ENCODE results near the gene ZEB2. TPM values are rescaled to one million over a fixed set of nuclear protein-coding genes. Genes with fewer than 3 reads are reported as not detected.

ZEB2 gene
- total RNA-seq, 8 experiments from 2014 or later = 25.8 to 80.4 (median 52.3) TPM

- in situ Hi-C loops (cut with MboI; ENCODE audit: low pct_unique_long_range_greater_than_20kb in 2 of 9, low sequenced_read_pairs in 9 of 9, unreplicated experiment in 9 of 9) = loop anchor here in 2 of 9 experiments (10.0 to 25.0 kb wide), 2 partner anchors 61 to 371 kb away; no protein-coding TSS in a partner anchor
- Histone ChIP-seq H3K27ac (peak overlapping the region; percentile 89), H3K4me1 (replicated peaks in 1 of 2) (peaks cover 32 to 42% of the 10 kb centered on the region in 2 donors), H3K4me3 (peak overlapping the region; percentile 65 to 98 (median 94))
- WGBS, 10 experiments = 0 to 10% (median 0%) methylated on average over 1 to 5 of the region's 50 CpGs; no CpG with 5 or more reads in 7 of the 10 experiments
- ATAC-seq (replicated peaks in 6 of 8) = peak in 7 of 8 experiments; percentile 2 to 44 (median 34)
Measured at GRCh38 chr2:144515696-144516410, 4.1 kb downstream of the ZEB2 start.

- no peak for ATAC-seq (replicated peaks in 6 of 8)
- 0 to 6% (median 0%) methylated on average over 1 to 3 of the region's 4 CpGs; no CpG with 5 or more reads in 1 of the 10 experiments for WGBS, 10 experiments
- H3K4me1 ChIP-seq (replicated peaks in 1 of 2) = peaks cover 39 to 49% of the 10 kb centered on the region in 2 donors
- in situ Hi-C loops (cut with MboI; ENCODE audit: low pct_unique_long_range_greater_than_20kb in 2 of 9, low sequenced_read_pairs in 9 of 9, unreplicated experiment in 9 of 9) = loop anchor here in 2 of 9 experiments (10.0 to 25.0 kb wide), 2 partner anchors 60 to 372 kb away; no protein-coding TSS in a partner anchor
- H3K27ac ChIP-seq = peak overlapping the region; percentile 89
- H3K4me3 ChIP-seq = peak overlapping the region; percentile 65 to 98 (median 94)
Measured at GRCh38 chr2:144515099-144515695, 4.7 kb downstream of the ZEB2 start.

GRCh38 chr2:144514616-144515091, 5.3 kb downstream of the ZEB2 start:
- Histone ChIP-seq H3K4me3 (peak overlapping the region; percentile 65 to 98 (median 94)), H3K27ac (peak overlapping the region; percentile 89), H3K4me1 (replicated peaks in 1 of 2) (peaks cover 44 to 54% of the 10 kb centered on the region in 2 donors)
- no peak for ATAC-seq (replicated peaks in 6 of 8)
- WGBS, 10 experiments = 0 to 17% (median 3%) methylated on average over 1 to 6 of the region's 6 CpGs; no CpG with 5 or more reads in 2 of the 10 experiments
- in situ Hi-C loops (cut with MboI; ENCODE audit: low pct_unique_long_range_greater_than_20kb in 2 of 9, low sequenced_read_pairs in 9 of 9, unreplicated experiment in 9 of 9) = loop anchor here in 2 of 9 experiments (10.0 to 25.0 kb wide), 2 partner anchors 60 to 373 kb away; no protein-coding TSS in a partner anchor

- in situ Hi-C loops (cut with MboI; ENCODE audit: low pct_unique_long_range_greater_than_20kb in 2 of 9, low sequenced_read_pairs in 9 of 9, unreplicated experiment in 9 of 9) = loop anchor here in 2 of 9 experiments (10.0 to 25.0 kb wide), 2 partner anchors 59 to 374 kb away; no protein-coding TSS in a partner anchor
- ATAC-seq (replicated peaks in 6 of 8) = peak in 1 of 8 experiments; percentile 6
- H3K27ac ChIP-seq = peak overlapping the region; percentile 6 to 26
- WGBS, 10 experiments = 0 to 17% (median 13%) methylated on average over 2 to 17 of the region's 18 CpGs; no CpG with 5 or more reads in 1 of the 10 experiments
- peaks cover 56 to 65% of the 10 kb centered on the region in 2 donors for H3K4me1 ChIP-seq (replicated peaks in 1 of 2)
- peak overlapping the region; percentile 6 to 96 (median 88) for H3K4me3 ChIP-seq
Measured at GRCh38 chr2:144513388-144514101, 6.4 kb downstream of the ZEB2 start.

GRCh38 chr2:144512891-144513351, 7.0 kb downstream of the ZEB2 start:
- peaks cover 62 to 71% of the 10 kb centered on the region in 2 donors for H3K4me1 ChIP-seq (replicated peaks in 1 of 2)
- peak overlapping the region in 1 of 2 donors; percentile 26 for H3K27ac ChIP-seq
- in situ Hi-C loops (cut with MboI; ENCODE audit: low pct_unique_long_range_greater_than_20kb in 2 of 9, low sequenced_read_pairs in 9 of 9, unreplicated experiment in 9 of 9) = loop anchor here in 2 of 9 experiments (10.0 to 25.0 kb wide), 2 partner anchors 58 to 374 kb away; no protein-coding TSS in a partner anchor

GRCh38 chr2:144512470-144512869, 7.4 kb downstream of the ZEB2 start:
- 0 to 45% (median 24%) methylated on average over 1 to 3 of the region's 3 CpGs; no CpG with 5 or more reads in 2 of the 10 experiments for WGBS, 10 experiments
- H3K4me3 ChIP-seq = peak overlapping the region in 3 of 5 donors; percentile 65 to 96 (median 88)
- H3K27ac ChIP-seq = peak overlapping the region in 1 of 2 donors; percentile 26
- no peak for ATAC-seq (replicated peaks in 6 of 8)
- H3K4me1 ChIP-seq (replicated peaks in 1 of 2) = peaks cover 66 to 76% of the 10 kb centered on the region in 2 donors
- in situ Hi-C loops (cut with MboI; ENCODE audit: low pct_unique_long_range_greater_than_20kb in 2 of 9, low sequenced_read_pairs in 9 of 9, unreplicated experiment in 9 of 9) = loop anchor here in 2 of 9 experiments (10.0 to 25.0 kb wide), 2 partner anchors 58 to 375 kb away; no protein-coding TSS in a partner anchor

More at GRCh38 chr2:144512891-144513351, 7.0 kb downstream of the ZEB2 start:
- 0 to 37% (median 19%) methylated on average over 1 to 5 of the region's 5 CpGs; no CpG with 5 or more reads in 2 of the 10 experiments for WGBS, 10 experiments
- ATAC-seq (replicated peaks in 6 of 8) = no peak
- peak overlapping the region in 3 of 5 donors; percentile 65 to 96 (median 88) for H3K4me3 ChIP-seq

GRCh38 chr2:144511937-144512336, 8.0 kb downstream of the ZEB2 start:
- peak overlapping the region in 3 of 5 donors; percentile 15 to 96 (median 65) for H3K4me3 ChIP-seq
- peaks cover 70 to 81% of the 10 kb centered on the region in 2 donors for H3K4me1 ChIP-seq (replicated peaks in 1 of 2)
- 0 to 14% (median 0%) methylated on average over 1 to 3 of the region's 3 CpGs for WGBS, 10 experiments
- in situ Hi-C loops (cut with MboI; ENCODE audit: low pct_unique_long_range_greater_than_20kb in 2 of 9, low sequenced_read_pairs in 9 of 9, unreplicated experiment in 9 of 9) = loop anchor here in 2 of 9 experiments (10.0 to 25.0 kb wide), 2 partner anchors 57 to 375 kb away; no protein-coding TSS in a partner anchor
- peak in 5 of 8 experiments; percentile 11 to 51 (median 43) for ATAC-seq (replicated peaks in 6 of 8)
- H3K27ac ChIP-seq = peak overlapping the region in 1 of 2 donors; percentile 26

- Histone ChIP-seq H3K4me1 (replicated peaks in 1 of 2) (peaks cover 76 to 87% of the 10 kb centered on the region in 2 donors), H3K4me3 (peak overlapping the region in 4 of 5 donors; percentile 5 to 65 (median 20)), H3K27ac (peak overlapping the region; percentile 37 to 72)
- 0 to 20% (median 7%) methylated on average over 1 to 3 of the region's 3 CpGs; no CpG with 5 or more reads in 1 of the 10 experiments for WGBS, 10 experiments
- no peak for ATAC-seq (replicated peaks in 6 of 8)
- in situ Hi-C loops (cut with MboI; ENCODE audit: low pct_unique_long_range_greater_than_20kb in 2 of 9, low sequenced_read_pairs in 9 of 9, unreplicated experiment in 9 of 9) = loop anchor here in 2 of 9 experiments (10.0 to 25.0 kb wide), 2 partner anchors 57 to 376 kb away; no protein-coding TSS in a partner anchor
Measured at GRCh38 chr2:144511226-144511810, 8.6 kb downstream of the ZEB2 start.

- ATAC-seq (replicated peaks in 6 of 8) = peak; percentile 20 to 81 (median 62)
- Histone ChIP-seq H3K27ac (peak overlapping the region; percentile 37 to 72), H3K4me3 (peak overlapping the region; percentile 2 to 23 (median 13)), H3K4me1 (replicated peaks in 1 of 2) (peaks cover 85 to 96% of the 10 kb centered on the region in 2 donors)
- in situ Hi-C loops (cut with MboI; ENCODE audit: low pct_unique_long_range_greater_than_20kb in 2 of 9, low sequenced_read_pairs in 9 of 9, unreplicated experiment in 9 of 9) = loop anchor here in 2 of 9 experiments (10.0 to 25.0 kb wide), 2 partner anchors 56 to 377 kb away; no protein-coding TSS in a partner anchor
- 0 to 20% (median 10%) methylated on average over 1 to 8 of the region's 15 CpGs; no CpG with 5 or more reads in 1 of the 10 experiments for WGBS, 10 experiments
Measured at GRCh38 chr2:144510294-144510991, 9.5 kb downstream of the ZEB2 start.

GRCh38 chr2:144509879-144510221, 10.1 kb downstream of the ZEB2 start:
- Histone ChIP-seq H3K27ac (peak overlapping the region in 1 of 2 donors; percentile 11), H3K4me1 (replicated peaks in 1 of 2) (peaks cover 89 to 98% of the 10 kb centered on the region in 2 donors), H3K4me3 (no peak overlapping the region)
- 0 to 51% (median 17%) methylated on average over 1 to 3 of the region's 3 CpGs; no CpG with 5 or more reads in 2 of the 10 experiments for WGBS, 10 experiments
- ATAC-seq (replicated peaks in 6 of 8) = no peak
- in situ Hi-C loops (cut with MboI; ENCODE audit: low pct_unique_long_range_greater_than_20kb in 2 of 9, low sequenced_read_pairs in 9 of 9, unreplicated experiment in 9 of 9) = loop anchor here in 2 of 9 experiments (10.0 to 25.0 kb wide), 2 partner anchors 55 to 377 kb away; no protein-coding TSS in a partner anchor

Measured in motor neuron (in vitro differentiated cells).